Loucy (cell line): ENCODE measurements around the gene CCDC92B.

Source experiments
- EZH2phosphoT487 ChIP-seq: fragments of 200-600 bp; IDR thresholded peaks from 2 replicates; pipeline ENCODE4 v1.6.1; 2018; ENCODE audit warnings: antibody characterized with exemption, mild to moderate bottlenecking, moderate library complexity, borderline replicate concordance
- TF ChIP-seq, protein P1 (sequence below): fragments of 200-600 bp; sonication (generic); conservative IDR thresholded peaks from 2 replicates; pipeline ENCODE4 v1.5.1; 2014; ENCODE audit warnings: mild to moderate bottlenecking, antibody characterized with exemption, low read length

DNA sequence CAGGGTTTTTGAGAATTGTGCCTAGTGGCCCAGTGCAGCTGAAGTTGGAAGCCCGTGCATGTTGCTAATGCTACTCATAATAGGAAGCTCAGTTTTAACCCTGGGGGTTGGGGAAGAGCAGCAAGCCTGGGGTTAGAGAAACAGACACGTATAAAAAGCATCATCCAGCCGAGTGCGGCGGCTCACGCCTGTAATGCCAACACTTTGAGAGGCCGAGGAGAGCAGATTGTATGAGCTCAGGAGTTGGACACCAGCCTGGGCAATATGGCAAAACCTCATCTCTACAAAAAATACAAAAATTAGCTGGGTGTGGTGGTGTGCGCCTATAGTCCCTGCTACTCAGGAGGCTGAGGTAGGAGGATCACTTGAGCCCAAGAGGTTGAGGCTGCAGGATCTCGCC lies 35.6 kb downstream of the CCDC92B start:
- TF ChIP-seq, protein P1, sequence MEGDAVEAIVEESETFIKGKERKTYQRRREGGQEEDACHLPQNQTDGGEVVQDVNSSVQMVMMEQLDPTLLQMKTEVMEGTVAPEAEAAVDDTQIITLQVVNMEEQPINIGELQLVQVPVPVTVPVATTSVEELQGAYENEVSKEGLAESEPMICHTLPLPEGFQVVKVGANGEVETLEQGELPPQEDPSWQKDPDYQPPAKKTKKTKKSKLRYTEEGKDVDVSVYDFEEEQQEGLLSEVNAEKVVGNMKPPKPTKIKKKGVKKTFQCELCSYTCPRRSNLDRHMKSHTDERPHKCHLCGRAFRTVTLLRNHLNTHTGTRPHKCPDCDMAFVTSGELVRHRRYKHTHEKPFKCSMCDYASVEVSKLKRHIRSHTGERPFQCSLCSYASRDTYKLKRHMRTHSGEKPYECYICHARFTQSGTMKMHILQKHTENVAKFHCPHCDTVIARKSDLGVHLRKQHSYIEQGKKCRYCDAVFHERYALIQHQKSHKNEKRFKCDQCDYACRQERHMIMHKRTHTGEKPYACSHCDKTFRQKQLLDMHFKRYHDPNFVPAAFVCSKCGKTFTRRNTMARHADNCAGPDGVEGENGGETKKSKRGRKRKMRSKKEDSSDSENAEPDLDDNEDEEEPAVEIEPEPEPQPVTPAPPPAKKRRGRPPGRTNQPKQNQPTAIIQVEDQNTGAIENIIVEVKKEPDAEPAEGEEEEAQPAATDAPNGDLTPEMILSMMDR, result no peak
- no peak for TF ChIP-seq EZH2phosphoT487
